ENCODE measurements around the gene SLC4A2. TPM values are rescaled to one million over a fixed set of nuclear protein-coding genes. Genes with fewer than 3 reads are reported as not detected.
"Not testable (repeated sequence)": the region's sequence is repeated elsewhere in the genome, so short reads cannot be mapped to it uniquely, and the experiment has no call there.

The SLC4A2 gene
- total RNA-seq, 2 donors from 2014 or later, result 50.1 to 147 TPM

GRCh38 chr7:151039850-151040548 lies 19.4 kb upstream of the SLC4A2 start:
- ATAC-seq (no peak), DNase-seq (no peak)
- peak overlapping the region in 1 of 4 donors; percentile 14 for H3K27ac ChIP-seq
- peaks cover 0 to 11% of the 10 kb centered on the region in 2 donors for H3K36me3 ChIP-seq (replicated peaks in 1 of 2; ENCODE audit: insufficient read depth in 1 of 2, low read depth in 2 of 2)
- TF ChIP-seq CTCF (IDR thresholded peaks at IDR 0.05) (no peak), POLR2A (IDR thresholded peaks at IDR 0.05) (no peak)
- WGBS, 2 donors, result 69 to 82% methylated on average over 16 to 18 of the region's 18 CpGs
- no peak overlapping the region for H3K4me3 ChIP-seq
- H3K4me1 ChIP-seq, result no peaks in the 10 kb centered on the region
- intact Hi-C loops (cut with DNase I), result no loop called here
- no peaks in the 10 kb centered on the region for H3K9me3 ChIP-seq
- H3K27me3 ChIP-seq, result no peaks in the 10 kb centered on the region

- ATAC-seq (no peak), DNase-seq (no peak)
- WGBS, 2 donors, result 88 to 90% methylated on average over 9 to 30 of the region's 30 CpGs
- Histone ChIP-seq H3K9me3 (no peaks in the 10 kb centered on the region), H3K27me3 (no peaks in the 10 kb centered on the region), H3K27ac (no peak overlapping the region), H3K4me3 (no peak overlapping the region), H3K4me1 (no peaks in the 10 kb centered on the region), H3K36me3 (replicated peaks in 1 of 2; ENCODE audit: insufficient read depth in 1 of 2, low read depth in 2 of 2) (peaks cover 0 to 7% of the 10 kb centered on the region in 2 donors)
- TF ChIP-seq POLR2A (IDR thresholded peaks at IDR 0.05) (no peak), CTCF (IDR thresholded peaks at IDR 0.05) (no peak)
- intact Hi-C loops (cut with DNase I), result no loop called here
Observed at GRCh38 chr7:151040616-151041375, 18.6 kb upstream of the SLC4A2 start.

- H3K4me3 ChIP-seq; H3K9me3 ChIP-seq; H3K27me3 ChIP-seq; intact Hi-C loops (cut with DNase I); DNase-seq; H3K36me3 ChIP-seq (replicated peaks in 1 of 2; ENCODE audit: insufficient read depth in 1 of 2, low read depth in 2 of 2); H3K4me1 ChIP-seq; ATAC-seq; H3K27ac ChIP-seq: not testable (repeated sequence)
- 77 to 89% methylated on average over 10 of the region's 10 CpGs for WGBS, 2 donors
Observed at GRCh38 chr7:151043449-151043848, 15.9 kb upstream of the SLC4A2 start.

GRCh38 chr7:151043959-151044358 lies 15.4 kb upstream of the SLC4A2 start:
- no peak for DNase-seq
- WGBS, 2 donors, result 92 to 93% methylated on average over 2 to 7 of the region's 20 CpGs
- no peak for ATAC-seq
- H3K4me1 ChIP-seq, result no peaks in the 10 kb centered on the region
- no peak overlapping the region for H3K4me3 ChIP-seq
- intact Hi-C loops (cut with DNase I), result no loop called here
- no peaks in the 10 kb centered on the region for H3K9me3 ChIP-seq
- no peaks in the 10 kb centered on the region for H3K27me3 ChIP-seq
- no peaks in the 10 kb centered on the region for H3K36me3 ChIP-seq (replicated peaks in 1 of 2; ENCODE audit: insufficient read depth in 1 of 2, low read depth in 2 of 2)
- H3K27ac ChIP-seq, result no peak overlapping the region
- TF ChIP-seq POLR2A (IDR thresholded peaks at IDR 0.05), result no peak
- no peak for TF ChIP-seq CTCF (IDR thresholded peaks at IDR 0.05)

- intact Hi-C loops (cut with DNase I), result no loop called here
- Histone ChIP-seq H3K4me1 (no peaks in the 10 kb centered on the region), H3K27ac (no peak overlapping the region), H3K27me3 (no peaks in the 10 kb centered on the region), H3K4me3 (no peak overlapping the region), H3K36me3 (replicated peaks in 1 of 2; ENCODE audit: insufficient read depth in 1 of 2, low read depth in 2 of 2) (no peaks in the 10 kb centered on the region), H3K9me3 (no peaks in the 10 kb centered on the region)
- WGBS, 2 donors, result 85 to 89% methylated on average over 9 to 11 of the region's 11 CpGs
- no peak for DNase-seq
- no peak for ATAC-seq
- TF ChIP-seq POLR2A (IDR thresholded peaks at IDR 0.05) (no peak), CTCF (IDR thresholded peaks at IDR 0.05) (no peak)
Observed at GRCh38 chr7:151045262-151045661, 14.1 kb upstream of the SLC4A2 start.
